ENCODE data around the gene TUB. TPM values are rescaled to one million over a fixed set of nuclear protein-coding genes. Genes with fewer than 3 reads are reported as not detected.

TUB gene, protein sequence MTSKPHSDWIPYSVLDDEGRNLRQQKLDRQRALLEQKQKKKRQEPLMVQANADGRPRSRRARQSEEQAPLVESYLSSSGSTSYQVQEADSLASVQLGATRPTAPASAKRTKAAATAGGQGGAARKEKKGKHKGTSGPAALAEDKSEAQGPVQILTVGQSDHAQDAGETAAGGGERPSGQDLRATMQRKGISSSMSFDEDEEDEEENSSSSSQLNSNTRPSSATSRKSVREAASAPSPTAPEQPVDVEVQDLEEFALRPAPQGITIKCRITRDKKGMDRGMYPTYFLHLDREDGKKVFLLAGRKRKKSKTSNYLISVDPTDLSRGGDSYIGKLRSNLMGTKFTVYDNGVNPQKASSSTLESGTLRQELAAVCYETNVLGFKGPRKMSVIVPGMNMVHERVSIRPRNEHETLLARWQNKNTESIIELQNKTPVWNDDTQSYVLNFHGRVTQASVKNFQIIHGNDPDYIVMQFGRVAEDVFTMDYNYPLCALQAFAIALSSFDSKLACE
- total RNA-seq, result 15.5 and 29.3 TPM in 2 replicates
- 11.0 TPM for polyA plus RNA-seq (2012)

DNA sequence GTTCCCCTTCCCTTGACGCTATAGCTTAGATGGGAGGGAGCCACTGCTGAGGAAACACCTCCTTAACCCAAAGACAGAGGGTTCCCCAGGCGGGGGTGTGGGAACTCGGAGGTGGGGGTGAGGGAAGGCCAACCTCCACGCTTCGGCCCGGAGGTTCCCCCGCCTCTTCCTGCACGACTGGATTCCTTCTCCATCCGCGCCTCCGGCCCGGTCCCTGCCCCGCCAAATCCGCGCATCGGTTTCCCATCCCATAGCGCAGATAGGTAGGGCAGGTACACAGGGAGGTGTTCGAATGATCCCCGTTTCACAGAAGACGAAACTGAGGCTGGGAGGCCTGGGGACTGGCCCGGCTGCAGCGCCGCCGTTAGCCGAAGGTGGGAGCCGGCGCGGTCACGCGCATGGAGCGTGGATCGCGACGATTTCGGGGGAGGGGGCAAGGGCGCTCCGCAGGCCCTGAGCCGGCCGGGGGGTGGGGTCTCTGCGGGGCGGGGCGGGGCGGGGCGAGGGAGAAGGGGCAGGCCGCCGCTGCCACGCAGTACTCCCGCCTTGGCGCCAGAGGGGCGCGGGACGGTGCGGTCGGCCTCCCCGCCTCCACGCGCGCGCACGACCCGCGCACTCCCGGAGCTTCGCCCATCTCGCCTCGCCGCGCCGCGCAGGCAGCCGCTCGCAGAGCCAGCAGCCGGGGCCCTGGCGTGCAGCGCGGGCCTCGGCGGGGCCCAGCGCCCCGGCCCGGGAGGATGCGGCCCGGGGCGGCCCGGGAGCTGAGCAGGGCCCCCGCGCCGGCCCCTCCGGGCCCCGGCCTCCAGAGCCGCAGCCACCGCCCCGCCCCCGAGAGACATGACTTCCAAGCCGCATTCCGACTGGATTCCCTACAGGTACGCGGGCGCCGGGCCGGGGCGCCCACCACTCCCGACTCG is at the start of gene TUB:
Gene TUB, plus strand, starts transcription at position 538 of the 917 bp plus-strand sequence. Its CDS starts 300 bp downstream, at position 838.
- DNase-seq (ENCODE audit: low read depth), result no peak

DNA sequence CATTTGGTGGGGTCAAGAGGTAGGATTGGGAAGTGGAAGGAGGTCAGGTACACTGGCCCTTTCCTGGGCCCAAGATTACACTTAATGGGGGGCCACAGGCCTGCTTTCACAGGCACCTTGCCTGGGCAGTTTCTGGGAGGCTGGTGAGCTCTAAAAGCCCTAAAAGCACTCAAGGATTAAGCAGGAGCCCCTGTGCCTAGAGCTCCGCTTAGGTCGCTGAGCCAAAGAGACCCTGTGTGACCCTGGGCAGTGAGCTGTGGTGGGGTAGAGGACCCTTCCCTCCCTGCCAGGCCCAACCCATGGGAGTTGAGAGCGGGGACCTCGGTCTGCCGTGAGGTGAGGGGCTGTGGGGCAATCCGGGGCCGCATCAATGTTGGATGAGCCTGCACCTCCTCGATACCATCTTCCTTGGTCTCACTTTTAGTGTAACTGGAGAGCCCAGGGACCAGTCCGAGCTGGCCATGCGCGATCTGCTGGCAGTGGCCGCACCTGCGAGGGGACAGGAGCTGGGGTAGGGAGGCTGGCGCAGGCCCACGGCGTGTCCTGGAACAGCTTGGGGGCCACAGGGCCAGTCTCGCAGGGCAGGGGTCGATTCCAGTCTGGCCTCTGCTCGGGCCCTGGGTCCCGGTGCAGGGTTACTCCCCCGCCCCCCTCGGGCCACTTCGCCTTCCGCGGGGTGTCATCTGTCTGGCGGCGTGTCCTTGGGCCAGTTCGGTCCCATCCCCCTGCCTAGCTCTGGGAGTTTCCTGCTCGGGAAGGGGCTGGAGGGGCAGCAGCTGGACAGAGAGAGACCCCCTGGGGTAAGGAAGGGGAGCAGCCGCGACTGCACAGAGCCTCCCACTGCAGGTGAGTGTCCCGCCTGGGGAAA is 49.5 kb upstream of the TUB start:
- DNase-seq (ENCODE audit: low read depth), result no peak

DNA sequence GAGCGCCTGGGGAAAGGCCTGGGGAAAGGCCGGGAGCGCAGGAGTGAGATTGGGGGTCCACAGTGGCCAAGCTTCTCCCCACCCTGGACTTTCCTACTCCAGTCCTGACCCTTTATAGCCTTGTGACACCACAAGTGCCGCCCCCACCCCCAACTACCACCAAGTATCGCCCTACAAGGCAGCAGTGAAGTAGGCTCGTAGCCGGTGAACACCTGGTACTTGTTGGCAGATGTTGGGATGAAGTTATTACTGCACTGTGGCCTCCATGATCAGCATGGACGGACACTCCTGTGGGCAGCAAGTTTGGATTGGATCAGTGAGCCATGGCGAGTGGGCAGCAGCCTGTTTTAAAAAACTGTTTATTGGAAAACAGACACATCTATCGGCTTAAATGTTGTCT is 48.9 kb upstream of the TUB start:
- no peak for DNase-seq (ENCODE audit: low read depth)

DNA sequence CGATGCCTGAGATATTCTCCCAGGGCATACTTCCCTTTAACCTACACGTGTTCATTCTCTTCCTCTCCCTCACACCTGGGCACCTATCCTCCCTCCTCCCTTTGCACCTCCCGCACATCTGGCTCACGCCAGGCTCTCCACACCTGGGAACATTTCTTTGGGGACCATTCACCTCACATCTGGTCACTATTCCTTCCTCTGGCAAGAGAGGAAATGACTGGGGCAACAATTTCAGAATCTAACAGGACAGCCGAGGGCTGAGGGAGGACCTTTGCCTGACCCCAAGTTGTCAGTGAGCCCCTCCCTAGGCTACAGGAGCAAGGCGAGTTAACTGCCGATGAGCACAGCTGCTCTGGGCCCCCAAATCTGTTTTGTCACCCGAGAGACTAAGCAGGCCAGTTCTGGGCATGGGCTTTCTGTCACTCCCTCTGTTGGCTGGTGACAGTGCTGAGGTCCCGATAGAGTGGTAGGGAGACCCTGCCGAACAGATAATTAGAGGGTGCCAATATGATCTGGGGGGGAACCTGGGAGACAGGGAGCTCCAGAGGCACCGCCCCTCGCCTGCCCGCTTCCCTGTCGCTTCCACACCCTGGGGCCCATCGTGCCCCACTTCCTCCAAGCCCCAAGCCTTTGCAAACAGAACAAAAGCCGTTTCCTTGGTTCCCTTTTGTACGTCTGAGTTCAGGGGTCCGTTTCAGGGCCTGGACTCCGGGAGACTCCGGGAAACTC is 48.3 kb upstream of the TUB start:
- no peak for DNase-seq (ENCODE audit: low read depth)

DNA sequence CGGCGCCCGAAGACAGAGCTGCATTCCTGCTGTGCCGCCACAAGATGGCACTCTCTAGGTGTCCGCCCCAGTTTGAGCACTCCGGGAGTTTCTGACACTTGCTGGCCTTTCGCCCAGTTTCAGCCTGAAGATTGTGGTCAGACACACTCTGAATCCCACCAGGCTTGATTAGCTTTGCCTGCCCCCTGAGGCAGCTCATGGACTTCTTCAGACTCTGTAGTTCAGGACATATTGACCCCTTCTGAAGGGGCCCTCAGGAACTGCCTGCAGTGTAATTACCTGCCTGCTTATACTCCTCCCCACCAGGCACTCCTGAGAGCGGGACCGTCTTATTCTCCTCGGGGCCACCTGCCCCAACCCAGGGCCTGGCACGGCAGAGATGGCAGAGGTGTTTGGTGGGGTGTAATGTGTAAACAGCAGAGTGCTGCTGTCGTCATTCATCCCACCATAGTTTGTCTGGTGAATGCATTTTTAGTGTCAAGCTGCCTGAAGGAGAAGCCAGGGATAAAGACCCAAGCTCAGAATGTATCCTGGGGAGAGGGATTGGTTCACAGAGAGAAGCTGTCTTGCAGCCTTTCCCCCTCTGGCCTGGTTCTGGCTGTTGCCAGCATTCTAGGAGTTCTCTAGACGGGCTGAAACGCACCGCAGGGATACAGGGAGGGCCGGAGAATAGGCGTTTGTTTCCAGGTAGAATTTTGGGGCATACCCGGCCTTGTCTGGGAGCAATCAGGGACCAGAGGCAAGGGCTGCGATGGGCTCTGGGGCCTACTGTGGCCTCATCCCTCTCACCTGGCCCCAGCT is 47.5 kb upstream of the TUB start:
- peak; percentile 91 for DNase-seq (ENCODE audit: low read depth)

DNA sequence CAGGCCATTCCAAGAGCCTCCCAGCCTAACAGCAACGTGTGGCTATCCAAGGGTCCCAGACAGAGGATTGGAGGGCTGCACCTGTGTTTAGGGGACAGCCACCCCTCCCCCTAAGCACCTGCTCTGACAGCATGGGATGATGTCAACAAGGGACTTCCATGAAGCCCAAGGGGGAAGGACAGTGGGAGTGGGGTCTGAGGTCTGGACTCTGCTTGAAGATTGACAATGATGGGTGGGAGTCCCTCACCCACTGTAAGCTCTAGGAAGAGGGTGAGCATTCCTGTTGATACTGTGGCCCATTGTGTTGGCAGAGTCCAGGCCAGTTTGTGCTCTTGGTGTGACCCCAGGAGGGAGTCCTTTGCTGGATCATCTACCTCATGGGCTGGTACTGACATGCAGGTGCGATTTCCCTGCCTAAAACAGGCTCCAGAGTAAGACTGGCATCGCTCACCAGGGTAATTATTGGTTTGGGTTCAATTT is 46.9 kb upstream of the TUB start:
- DNase-seq (ENCODE audit: low read depth), result no peak

DNA sequence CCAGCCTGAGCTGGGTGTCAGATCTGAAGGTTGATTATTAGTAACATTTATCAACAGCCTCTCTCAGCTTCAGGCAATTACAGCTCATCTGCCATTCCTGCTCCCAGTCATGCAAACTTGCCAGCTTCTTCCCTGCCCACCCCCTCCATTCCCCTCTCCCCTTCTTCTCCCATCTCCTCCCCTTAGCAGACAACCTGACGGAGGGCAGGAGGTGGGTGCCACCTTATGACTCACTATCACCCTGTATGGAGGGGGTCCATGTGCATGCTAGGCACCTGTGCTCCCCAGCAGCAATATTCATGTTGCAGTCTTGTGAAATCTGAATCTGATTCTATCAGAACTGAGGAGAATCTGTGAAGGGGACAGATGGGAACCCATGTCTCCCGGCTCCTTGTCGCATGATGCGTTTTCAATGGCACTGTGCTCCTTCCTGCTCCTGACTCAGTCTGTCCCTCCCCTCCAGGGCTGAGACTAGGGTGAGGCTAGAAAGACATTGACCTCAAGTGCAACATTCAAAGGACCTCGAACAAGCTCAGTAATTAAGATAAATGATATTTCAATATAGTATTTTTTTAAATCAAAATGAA is 46.3 kb upstream of the TUB start:
- DNase-seq (ENCODE audit: low read depth), result no peak

DNA sequence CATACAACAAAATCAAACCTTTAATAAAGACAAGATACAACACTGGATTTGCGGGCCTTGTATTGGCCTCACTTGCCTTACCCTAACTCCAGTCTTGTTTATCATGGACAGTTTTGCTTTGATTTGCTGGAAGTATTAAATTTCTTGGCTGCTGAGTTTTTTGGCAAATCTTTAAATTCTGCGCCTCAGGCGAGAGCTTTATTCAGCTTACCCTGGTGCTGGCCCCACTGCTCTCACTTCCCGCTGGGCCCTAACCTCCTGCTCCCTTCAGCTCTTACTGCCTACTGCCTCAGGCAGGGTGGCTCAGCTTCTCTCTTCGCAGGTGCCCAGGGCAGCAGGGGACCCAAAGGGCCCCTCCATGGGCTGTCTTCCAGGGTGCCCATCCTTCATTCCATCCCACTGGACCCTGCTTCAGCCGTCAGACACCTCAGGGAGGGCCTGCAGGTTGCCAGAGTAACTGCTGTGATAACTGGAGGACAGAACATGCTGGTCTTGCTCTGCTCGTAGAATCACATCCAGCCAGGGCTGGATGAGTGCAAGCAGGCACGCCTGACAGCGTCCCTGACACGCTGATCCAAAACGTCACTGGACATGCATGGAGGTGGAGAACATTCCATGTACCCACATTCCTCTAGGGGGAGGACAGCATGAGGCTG is 45.7 kb upstream of the TUB start:
- no peak for DNase-seq (ENCODE audit: low read depth)

DNA sequence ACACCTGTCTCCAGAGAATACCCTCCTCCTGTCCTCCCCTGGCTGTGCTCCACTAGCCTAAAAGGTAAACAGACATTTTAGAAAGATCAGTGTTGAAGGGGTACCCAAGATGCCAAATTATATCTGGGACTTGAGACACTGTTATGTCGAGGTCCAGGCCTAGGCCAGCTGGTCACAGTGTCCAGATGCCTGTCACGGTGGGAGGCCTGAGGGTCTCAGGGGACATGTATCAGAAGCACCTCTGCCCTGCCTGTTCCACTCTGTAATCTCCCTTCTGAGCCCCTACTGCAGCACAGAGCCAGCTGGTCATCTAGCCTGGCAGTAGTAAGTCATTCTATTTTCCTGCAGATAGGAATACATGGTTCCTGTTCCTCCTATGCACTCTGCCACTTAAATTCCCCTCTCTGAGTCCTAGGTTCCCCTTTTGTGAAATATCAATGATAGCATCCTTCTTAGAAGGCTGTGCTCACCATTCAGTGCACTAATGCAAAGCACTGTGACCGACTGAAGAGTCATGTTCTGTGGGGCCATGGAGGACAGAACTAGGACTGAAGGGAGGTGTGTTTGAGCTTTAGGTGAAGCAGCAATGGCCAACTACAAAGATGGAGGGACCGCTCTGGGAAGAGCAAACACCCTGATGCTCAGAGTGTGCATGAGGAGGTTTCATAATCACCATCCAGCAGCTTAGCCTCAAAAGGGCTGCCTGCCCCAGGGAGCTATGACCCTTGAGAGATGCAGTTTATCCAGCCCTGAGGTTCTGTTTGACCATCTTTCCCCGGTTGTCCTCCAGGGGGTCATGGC is 44.8 kb upstream of the TUB start:
- DNase-seq (ENCODE audit: low read depth), result no peak

DNA sequence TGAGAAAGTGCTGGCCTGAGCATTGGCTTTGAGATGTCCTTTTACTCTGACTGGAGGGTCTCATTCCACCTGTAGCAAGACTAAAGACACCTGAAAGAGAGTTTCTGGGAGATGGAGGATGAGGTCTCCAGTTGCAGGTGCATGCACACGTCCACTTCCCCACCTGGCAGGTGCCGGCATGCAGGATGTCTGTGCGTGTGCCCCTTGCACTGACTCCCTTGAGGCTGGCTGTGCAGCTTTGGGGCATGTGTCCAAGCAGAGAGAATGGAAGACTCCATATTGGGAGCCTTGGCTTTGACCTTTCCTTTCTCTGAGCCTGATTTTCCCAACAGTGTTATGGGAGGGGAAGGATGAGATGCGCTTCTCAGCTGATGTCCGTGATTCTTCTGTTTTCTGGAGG is 44.0 kb upstream of the TUB start:
- DNase-seq (ENCODE audit: low read depth), result no peak

DNA sequence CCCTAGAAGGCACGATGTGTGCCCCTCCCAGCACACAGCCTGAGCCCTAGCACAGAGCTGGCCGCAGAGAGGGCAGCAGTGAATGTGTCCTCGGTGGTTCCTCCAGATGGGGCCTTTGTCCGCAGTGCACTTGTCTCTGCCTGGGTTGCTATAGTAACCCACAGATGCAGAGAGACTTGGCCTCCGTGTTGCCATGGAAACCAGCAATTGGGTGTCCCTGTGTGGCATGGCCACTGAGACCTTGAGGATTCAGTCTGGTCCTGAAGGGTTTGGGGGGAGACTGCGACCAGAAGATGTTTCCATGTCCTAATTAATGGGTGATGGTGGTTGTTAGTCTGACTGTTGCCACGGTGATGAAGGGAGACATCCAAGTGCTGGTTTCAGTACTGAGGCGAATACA is 42.6 kb upstream of the TUB start:
- DNase-seq (ENCODE audit: low read depth), result no peak

DNA sequence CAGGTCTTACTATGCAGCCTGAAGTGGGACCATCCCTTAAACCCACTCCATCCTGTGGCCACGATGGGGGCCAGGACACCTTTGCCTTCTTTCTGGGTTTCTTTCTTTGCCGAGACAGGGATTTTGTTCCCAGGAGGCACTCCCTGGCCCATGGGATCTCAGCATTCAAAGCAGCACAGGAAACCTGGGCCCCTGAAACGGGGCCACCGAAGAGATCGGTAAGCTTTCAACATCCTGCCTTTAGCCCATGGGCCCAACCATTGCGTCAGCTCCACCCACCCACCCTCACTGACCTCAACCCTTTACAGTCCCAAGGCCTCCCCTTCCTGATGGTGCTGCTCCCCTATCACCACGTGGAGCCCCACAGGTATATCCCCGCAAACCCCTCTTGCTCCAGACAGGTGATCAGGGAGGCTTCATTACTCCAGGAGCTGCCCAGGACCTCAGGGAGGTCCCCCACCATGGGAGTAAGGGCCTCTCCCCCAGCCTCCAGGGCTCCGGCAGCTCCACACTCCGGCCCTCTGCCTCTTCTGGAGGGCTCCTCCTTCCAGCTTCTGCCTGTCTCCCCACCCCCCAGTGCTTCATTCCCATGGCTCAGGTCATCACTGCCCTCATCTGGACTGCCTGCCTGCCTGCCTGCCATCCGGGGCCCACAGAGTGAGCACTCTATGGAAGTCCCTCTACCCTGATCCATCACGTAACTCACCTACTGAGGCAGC is 42.0 kb upstream of the TUB start:
- no peak for DNase-seq (ENCODE audit: low read depth)

DNA sequence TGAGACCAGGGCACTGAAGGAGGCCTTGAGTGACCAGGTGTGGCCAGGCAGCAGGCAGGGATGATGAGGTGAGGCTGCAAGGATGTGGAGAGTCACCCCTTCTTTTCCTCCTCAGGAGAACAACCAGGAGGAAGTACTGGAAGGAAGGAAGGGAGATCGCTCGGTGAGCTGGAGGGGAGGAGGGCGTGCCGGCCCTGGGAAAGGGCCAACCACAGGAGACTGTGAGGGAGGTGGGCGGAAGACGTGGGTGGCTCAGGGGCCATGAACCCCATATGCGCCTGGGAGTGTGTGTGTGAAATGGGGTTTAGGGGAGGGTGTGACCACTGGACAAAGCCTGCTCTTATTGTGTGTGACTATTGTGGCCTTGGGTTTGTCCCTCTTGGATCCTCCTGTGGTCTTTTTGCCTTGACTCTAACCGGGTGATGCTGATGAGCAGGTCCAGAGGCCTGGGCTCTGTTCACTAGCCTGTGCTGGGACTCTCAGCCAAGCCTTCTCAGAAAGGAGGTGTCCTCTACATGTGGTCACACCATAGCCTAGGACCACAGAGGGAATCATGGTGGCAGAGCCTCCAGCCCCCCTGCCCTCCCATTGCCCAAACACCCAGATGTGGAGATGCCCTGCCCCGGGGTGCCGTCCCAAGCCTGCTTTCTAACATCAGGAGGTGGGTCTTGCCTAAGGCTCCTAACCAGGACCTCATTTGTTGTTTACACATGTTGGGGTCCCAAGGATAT is 41.3 kb upstream of the TUB start:
- DNase-seq (ENCODE audit: low read depth), result no peak

DNA sequence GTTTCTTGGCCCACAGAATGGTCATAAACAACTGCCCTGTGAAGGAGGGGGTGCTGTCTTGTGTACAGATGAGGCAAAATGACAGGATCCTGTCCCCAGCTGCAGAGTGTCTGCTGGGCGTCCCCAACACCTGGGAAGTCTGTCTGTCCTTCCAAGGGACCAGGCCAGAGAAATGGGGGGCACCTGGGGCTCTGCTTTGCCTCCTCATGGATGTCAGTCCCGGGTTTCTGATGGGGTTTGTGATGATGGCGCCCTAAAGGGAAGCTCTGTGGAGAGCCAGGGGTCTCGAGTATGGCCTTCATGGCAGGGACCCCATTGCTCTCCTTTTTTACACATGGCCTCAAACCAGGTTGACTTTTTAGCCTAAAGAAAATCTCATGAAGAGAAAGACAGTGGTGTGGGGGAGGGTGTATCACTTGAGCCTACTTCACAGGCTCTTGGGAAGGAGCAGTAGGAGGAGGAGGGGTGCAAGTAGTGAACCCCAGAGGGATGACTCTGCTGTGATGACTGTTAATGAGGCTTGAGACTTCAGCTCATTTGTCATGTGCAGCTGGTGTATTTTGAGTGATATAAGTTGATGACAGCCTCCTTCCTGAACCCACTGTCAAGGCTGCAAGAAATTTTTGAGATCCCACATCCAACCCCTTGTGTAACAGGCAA is 40.6 kb upstream of the TUB start:
- peak; percentile 40 for DNase-seq (ENCODE audit: low read depth)

DNA sequence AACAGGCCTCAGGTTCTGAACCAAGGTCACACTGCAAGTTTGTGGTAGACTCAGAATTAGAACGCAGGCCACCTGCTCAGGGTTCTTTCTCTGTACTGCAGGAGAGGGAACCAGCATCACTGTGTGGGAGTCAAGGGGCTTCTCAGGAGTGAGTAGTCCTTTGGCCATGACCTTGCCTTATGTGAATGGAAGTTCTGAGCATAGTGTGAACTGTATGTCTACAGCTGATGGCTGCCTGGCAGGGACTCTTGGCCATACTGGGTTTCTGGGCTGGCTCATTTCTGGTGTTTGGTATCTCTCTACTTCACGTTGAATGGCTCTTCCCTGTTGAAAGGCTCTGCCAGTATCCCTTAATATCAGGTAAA is 40.1 kb upstream of the TUB start:
- DNase-seq (ENCODE audit: low read depth), result no peak

DNA sequence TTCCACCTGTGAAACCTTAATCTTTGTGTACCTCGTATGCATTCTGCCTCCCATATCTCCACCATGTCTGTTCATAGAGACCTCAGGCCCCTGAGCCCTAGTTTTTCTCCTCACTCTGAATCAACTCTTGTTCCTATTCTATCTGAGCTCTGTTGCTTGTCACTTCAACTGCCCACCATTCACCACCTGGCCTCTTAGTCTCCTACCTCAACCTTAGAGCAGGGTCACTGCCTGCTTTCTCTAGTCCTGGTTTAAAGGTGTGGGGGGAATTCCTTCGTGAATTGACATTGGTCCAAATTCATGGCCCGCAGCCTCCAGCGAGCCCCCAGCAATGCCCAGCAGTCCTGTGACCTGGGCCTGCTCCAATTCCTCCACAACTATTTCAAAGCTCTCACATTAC is 39.4 kb upstream of the TUB start:
- DNase-seq (ENCODE audit: low read depth), result no peak

Data from myocyte (in vitro differentiated cells).